ENCODE results near the gene ERN2. TPM values are rescaled to one million over a fixed set of nuclear protein-coding genes. Genes with fewer than 3 reads are reported as not detected.

The ERN2 gene
- total and polyA plus RNA-seq, 2 of the 13 experiments (the other 11 are each of a cell fraction or from before 2014, with no cell fraction given) = 2.2 to 3.5 TPM

Other genes with a start within 250 kb of the ERN2 start
- 69.8 and 93.1 TPM in 2 replicates for gene GGA2, start 202.7 kb downstream of the ERN2 start, total RNA-seq (2016; rRNA removed; fragmentation: Illumina TruSeq; extraction: Trizol)
- 51.5 and 52.3 TPM in 2 replicates for gene GGA2, start 202.7 kb downstream of the ERN2 start, polyA plus RNA-seq (2011; rRNA removed)
- 80.4 and 84.2 TPM in 2 replicates for gene EARS2, start 155.9 kb downstream of the ERN2 start, total RNA-seq (2016; rRNA removed; fragmentation: Illumina TruSeq; extraction: Trizol)
- gene EARS2, start 155.9 kb downstream of the ERN2 start, polyA plus RNA-seq (2011; rRNA removed) = 49.4 and 54.7 TPM in 2 replicates
- gene UBFD1, start 155.5 kb downstream of the ERN2 start, total RNA-seq (2016; rRNA removed; fragmentation: Illumina TruSeq; extraction: Trizol) = 111 and 142 TPM in 2 replicates
- 97.6 and 100 TPM in 2 replicates for gene UBFD1, start 155.5 kb downstream of the ERN2 start, polyA plus RNA-seq (2011; rRNA removed)
- gene NDUFAB1, start 116.9 kb downstream of the ERN2 start, total RNA-seq (2016; rRNA removed; fragmentation: Illumina TruSeq; extraction: Trizol) = 601 and 760 TPM in 2 replicates
- 192 and 221 TPM in 2 replicates for gene NDUFAB1, start 116.9 kb downstream of the ERN2 start, polyA plus RNA-seq (2011; rRNA removed)
- gene PALB2, start 71.9 kb downstream of the ERN2 start, total RNA-seq (2016; rRNA removed; fragmentation: Illumina TruSeq; extraction: Trizol) = 40.9 and 58.5 TPM in 2 replicates
- gene PALB2, start 71.9 kb downstream of the ERN2 start, polyA plus RNA-seq (2011; rRNA removed) = 11.0 and 12.1 TPM in 2 replicates
- 207 and 352 TPM in 2 replicates for gene DCTN5, start 71.8 kb downstream of the ERN2 start, total RNA-seq (2016; rRNA removed; fragmentation: Illumina TruSeq; extraction: Trizol)
- gene DCTN5, start 71.8 kb downstream of the ERN2 start, polyA plus RNA-seq (2011; rRNA removed) = 104 and 105 TPM in 2 replicates
- gene PLK1, start 34.3 kb downstream of the ERN2 start, total RNA-seq (2016; rRNA removed; fragmentation: Illumina TruSeq; extraction: Trizol) = 76.3 and 97.4 TPM in 2 replicates
- gene PLK1, start 34.3 kb downstream of the ERN2 start, polyA plus RNA-seq (2011; rRNA removed) = 50.7 and 71.5 TPM in 2 replicates
- not detected in 2 replicates for gene CHP2, start 41.8 kb upstream of the ERN2 start, total RNA-seq (2016; rRNA removed; fragmentation: Illumina TruSeq; extraction: Trizol)
- 0.03 TPM in 1 of 2 replicates, not detected in the other for gene CHP2, start 41.8 kb upstream of the ERN2 start, polyA plus RNA-seq (2011; rRNA removed)
- gene PRKCB, start 122.8 kb upstream of the ERN2 start, total RNA-seq (2016; rRNA removed; fragmentation: Illumina TruSeq; extraction: Trizol) = not detected in 2 replicates
- 0.01 and 0.03 TPM in 2 replicates for gene PRKCB, start 122.8 kb upstream of the ERN2 start, polyA plus RNA-seq (2011; rRNA removed)

Data from HepG2 (cell line).